LoVo (cell line): Measurements from ENCODE around the gene PLA2R1.

Source experiments
- DNase-seq: peaks from one replicate; pipeline ENCODE4 v3.0.0-alpha.2; 2016; ENCODE audit warnings: low spot score

Gene PLA2R1

GRCh38 chr2:160033732-160034392 lies 28.6 kb downstream of the PLA2R1 start:
- no peak for DNase-seq

GRCh38 chr2:160029270-160029628 lies 33.2 kb downstream of the PLA2R1 start:
- no peak for DNase-seq

DNA sequence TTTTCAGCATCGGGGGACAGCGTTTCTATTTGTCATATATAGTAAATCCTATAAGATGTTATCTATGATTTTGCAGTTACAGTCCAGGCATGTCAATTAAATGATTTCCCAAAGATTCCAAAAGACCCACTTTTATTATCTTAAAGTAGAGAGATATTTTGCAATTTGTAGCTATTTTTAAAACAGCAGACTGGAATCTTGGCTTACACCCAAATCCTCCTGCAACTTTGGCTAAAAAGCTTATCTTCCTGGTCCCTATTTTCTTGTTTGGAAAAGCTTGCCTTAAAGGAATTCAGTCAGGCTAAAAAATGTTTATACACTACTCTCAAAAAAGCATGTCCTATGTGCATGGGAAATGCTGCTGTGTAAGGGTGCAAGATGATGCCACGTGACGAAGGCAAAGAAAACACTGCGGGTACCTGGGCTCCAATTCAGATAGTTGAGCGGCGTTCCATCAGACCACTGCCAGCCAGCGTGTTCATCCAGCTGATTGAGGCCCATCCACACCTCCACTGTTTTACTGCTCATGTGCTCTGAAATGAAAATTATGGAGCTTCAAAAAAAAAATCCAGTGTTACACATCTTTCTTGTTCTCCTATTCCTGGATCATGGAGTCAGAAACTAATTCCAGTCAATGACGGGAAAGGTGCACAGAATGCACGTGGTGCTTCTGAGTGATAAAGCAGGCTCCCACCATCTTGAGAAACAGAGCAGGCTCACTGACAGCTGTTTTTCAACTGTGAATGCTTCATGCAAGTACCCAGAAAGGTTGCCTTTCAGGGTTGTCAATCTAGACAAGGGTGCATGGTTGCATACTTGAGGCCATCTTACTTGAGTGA lies 33.8 kb downstream of the PLA2R1 start:
- no peak for DNase-seq

GRCh38 chr2:160022162-160022561 lies 40.3 kb downstream of the PLA2R1 start:
- DNase-seq: no peak

DNA sequence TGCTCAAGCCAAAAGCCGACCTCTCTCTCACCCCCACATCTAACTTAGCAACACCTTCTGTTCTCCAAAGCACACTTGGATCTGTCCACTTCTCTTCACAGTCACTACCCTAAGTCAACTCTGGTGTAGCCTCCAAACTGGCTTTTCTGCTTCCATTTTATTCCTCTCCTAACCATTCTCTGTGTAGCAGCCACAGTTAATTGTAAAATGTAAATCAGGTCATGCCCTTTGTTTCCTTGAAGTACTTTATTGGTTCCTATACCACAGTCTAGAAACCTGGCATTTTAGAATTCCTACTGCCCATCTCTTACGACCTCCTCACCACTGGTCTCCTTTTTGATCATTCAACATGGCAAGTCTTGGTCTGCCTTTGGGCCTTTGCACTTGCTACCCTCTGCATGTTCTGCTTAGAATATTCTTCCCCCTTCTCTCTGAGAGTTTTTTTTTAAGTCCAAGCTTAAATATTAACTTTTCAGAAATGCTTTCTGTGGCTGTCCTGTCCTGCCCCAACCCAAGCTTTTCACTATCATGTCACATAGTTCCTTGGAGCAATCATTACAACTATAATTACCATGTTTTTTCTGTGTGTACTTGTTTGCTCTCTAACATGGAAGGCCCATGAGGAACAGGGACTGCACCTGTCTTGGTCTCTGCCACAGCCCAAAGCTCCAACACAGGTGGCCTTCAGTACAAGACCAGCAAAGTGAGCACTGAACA lies 42.9 kb downstream of the PLA2R1 start:
- no peak for DNase-seq

DNA sequence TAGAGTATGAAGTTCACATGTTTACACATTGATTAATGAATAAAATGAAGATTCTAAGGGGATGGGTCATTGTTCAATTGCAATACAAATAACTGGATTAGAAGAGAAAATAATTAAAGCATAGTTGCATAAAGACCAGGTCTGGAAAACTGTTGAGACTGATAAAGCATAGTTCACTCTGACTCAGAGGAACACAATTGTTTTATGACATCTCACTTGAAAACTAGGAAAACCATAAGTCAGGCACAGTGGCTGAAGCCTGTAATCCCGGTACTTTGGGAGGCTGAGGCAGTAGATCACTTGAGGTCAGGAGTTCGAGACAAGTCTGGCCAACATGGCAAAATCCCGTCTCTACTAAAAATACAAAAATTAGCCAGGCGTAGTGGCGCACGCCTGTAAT lies 46.7 kb downstream of the PLA2R1 start:
- no peak for DNase-seq

DNA sequence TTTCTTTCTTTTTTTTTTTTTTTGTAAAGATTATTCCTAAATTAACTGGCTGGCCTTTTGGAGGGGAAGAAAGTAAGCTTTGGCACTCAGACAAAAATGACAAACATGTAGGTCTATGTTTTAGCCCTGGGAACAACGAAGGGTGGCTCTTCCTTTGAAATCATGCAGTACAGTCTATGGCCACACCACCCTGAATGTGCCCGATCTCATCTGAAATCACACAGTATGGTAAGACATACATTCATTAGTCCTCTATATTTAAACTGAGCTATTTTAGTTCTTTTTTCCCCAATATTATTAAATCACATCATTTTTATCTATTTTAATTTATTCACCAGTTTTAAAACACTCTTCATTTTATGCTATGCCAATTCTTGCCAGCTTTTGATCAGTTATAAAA lies 48.2 kb downstream of the PLA2R1 start:
- no peak for DNase-seq

- no peak for DNase-seq
Observed at GRCh38 chr2:160010361-160011145, 51.9 kb downstream of the PLA2R1 start.

DNA sequence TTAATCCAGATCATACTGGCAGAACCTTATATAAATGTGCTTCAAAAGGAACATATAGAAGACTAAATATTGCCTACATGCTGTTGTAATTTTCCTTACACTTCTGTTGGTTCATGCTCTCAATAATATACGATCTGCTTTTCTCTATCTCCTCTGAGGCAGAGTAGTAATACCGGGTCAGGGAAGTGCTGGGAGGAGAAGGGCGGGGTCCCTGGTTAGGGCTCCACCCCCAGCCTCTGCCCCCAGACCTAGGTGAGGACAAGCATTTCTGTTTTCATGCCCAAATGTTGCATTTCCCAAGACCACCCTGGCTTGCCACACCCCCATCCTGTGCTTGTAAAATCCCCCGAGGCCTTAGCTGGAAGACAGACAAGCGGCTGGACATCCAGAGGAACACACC lies 55.3 kb downstream of the PLA2R1 start:
- no peak for DNase-seq

GRCh38 chr2:160006475-160006874 lies 55.9 kb downstream of the PLA2R1 start:
- no peak for DNase-seq

DNA sequence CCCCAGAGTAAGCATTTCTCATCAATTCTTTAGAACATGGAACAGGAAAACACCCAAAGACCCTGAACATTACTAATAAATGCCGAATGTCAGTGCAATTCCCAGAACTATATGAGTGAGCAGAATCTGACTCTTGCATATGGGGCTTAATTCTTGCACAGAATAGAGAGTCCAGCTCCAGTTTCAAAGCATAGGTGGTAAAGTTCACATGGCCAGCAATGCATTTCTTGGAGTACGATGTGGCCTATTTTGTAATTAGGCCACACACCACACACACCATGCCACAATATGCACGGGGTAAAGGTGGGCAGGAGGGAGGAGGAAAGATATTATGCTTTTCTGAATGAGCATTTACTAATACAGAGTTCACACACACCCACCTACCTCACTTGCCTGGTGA lies 56.5 kb downstream of the PLA2R1 start:
- no peak for DNase-seq

GRCh38 chr2:160005476-160005875 lies 56.9 kb downstream of the PLA2R1 start:
- DNase-seq: no peak

DNA sequence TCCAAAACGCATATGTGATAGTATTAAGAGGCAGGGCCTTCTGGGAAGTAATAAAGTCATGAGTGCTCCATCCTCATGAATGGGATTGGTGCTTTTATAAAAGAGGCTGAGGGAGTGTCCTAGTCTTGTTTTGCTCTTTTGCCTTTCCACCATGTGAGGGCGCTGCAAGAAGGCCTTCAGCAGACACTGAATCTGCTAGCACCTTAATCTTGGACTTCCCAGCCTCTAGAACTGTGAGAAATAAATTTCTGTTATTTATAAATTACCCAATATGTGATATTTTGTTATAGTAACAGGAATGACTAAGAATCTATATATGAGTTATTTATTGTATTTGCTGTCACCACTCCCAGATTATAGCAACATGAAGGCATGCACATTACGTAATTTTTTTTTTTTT lies 63.5 kb downstream of the PLA2R1 start:
- DNase-seq: no peak

DNA sequence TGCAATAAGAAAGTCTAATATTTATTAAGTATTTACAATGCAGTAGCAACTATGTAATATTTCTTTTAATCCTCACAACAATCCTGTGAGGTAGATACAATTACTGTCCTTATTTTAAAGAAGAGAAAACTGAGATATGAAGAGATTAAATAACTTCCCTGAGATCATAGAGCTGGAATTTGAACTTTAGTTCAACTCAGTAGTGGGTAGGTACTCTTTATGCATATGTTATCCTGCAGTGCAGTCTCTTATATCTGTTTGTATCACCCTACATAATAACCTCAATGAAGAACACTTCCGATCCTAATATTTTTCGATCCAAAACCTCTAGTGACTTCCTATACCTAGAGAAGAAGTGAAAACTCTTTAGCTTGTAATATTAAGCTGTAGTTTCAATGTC lies 64.2 kb downstream of the PLA2R1 start:
- no peak for DNase-seq

- DNase-seq: no peak
Observed at GRCh38 chr2:159996792-159997546, 65.4 kb downstream of the PLA2R1 start.

- no peak for DNase-seq
Observed at GRCh38 chr2:159995038-159995437, 67.4 kb downstream of the PLA2R1 start.

GRCh38 chr2:159989249-159989648 lies 73.2 kb downstream of the PLA2R1 start:
- no peak for DNase-seq

GRCh38 chr2:159988412-159988970 lies 73.9 kb downstream of the PLA2R1 start:
- no peak for DNase-seq

DNA sequence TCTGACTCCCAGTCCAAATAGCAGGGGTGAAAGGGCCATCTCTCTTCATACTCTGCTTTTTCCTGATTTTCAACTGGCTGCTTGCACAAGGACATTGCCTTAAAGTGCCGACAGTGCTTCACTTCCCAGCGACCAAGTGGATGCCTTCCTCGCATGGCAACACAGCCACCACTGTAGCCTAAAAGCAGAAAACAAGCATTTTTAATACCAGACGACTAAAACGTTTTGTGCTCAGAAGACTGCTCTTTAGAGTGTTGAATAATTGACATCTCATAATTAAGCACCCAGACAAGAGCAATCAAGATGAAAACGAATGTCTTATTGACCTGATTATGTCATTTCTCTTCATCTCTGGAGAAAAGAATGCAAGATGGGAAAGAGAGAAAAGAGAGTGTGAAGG lies 75.2 kb downstream of the PLA2R1 start:
- DNase-seq: no peak

DNA sequence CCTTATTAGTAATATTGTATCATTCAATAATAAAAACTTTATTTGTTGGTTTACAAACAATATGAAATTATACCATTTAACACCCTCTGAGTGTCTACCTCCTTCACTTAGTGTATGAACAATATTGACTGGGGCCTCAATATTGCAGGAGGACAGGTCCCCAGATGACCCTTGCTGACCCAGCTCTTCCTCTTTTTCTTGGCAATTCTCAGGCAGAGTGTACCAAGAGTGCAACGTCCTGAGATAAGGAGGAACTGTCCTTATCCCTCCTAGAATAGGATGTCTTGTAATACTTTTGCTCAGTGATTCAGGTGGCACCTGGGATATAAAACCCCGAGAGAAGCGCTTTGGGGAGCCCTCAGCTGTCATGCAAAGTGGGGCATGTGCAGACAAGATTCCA lies 76.8 kb downstream of the PLA2R1 start:
- DNase-seq: no peak

DNA sequence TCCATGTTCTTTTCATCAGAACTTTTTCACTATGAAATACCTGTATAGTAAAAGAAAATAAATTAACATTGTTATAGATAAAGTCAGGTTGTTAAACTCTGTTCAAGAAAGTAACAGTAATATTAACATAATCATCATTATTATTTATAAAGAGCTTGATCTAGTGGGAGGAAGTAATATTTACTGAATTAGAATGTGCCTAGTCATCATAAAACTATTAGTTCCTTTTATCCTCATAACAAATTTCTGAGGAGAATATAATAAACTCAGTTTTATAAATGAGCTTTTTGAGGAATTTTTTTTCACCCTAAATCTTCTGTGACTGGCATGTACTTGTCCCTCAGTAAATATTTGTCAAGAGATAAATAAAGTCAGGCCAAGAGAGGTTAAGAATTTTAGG lies 78.4 kb downstream of the PLA2R1 start:
- no peak for DNase-seq
